ENCODE results near the gene PLEKHA4.
"Not testable (repeated sequence)": the region's sequence is repeated elsewhere in the genome, so short reads cannot be mapped to it uniquely, and the experiment has no call there.

The PLEKHA4 gene

DNA sequence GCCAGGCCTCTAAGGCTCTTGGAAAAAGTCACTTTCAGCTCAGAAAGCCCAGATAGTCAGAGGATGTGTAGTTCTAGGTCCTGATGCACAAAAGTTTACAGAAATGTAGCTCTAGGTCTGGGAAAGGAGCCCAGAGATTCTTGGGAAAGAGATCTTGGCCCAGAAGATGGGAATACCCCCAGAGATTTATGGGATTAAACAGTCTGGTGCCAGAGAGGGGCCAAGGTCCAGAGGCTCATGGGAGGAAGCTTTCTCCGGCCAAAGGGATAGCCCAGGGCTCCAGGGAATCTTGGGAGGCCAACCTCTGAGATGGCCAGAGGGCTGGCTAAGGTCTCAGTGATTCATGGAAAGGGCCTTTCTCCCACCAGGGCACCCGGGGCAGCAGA lies 72.7 kb downstream of the PLEKHA4 start:
- Mint-ChIP-seq H3K4me3 (peak overlapping the region; percentile 92), H3K9me3 (ENCODE audit: low read depth) (no peaks in the 10 kb centered on the region), H3K4me1 (ENCODE audit: low read depth) (peaks cover 6% of the 10 kb centered on the region), H3K27me3 (no peaks in the 10 kb centered on the region), H3K36me3 (no peaks in the 10 kb centered on the region), H3K27ac (peak overlapping the region; percentile 83)

DNA sequence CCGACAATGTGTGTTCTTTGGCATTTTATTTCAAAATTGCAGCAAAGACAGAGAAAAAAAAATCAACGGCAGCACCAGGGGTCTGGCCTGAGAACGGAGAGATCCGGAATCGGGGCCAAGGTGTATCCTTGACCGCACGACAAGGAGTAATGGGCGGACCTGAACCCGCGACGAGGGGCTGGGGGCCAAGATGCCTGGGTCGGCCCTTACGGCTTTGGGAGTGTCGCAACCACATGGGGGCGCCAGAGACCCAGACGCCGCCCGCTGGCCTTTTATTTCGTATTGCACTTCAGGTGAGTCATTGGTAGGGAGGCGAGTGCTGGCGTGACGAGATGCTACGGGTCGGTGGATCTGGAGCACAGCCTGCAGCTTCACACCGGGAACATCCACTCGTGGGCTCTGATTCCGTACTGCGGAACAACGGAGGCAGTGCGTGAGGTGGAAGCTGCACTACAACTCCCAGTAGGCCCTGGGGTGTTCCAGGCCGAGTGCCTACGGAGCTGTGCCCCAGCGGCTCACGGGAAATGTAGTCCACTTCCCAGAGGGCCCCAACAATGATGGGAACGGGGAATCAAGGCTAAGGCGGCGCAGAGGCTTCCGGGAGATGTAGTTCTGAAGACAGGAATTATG lies 73.2 kb downstream of the PLEKHA4 start:
- Mint-ChIP-seq H3K27me3 (no peaks in the 10 kb centered on the region), H3K4me3 (peak overlapping the region; percentile 92), H3K27ac (peak overlapping the region; percentile 83), H3K9me3 (ENCODE audit: low read depth) (no peaks in the 10 kb centered on the region), H3K36me3 (no peaks in the 10 kb centered on the region), H3K4me1 (ENCODE audit: low read depth) (peaks cover 6% of the 10 kb centered on the region)

- no peaks in the 10 kb centered on the region for H3K27me3 Mint-ChIP-seq
- H3K27ac Mint-ChIP-seq: no peak overlapping the region
- no peaks in the 10 kb centered on the region for H3K36me3 Mint-ChIP-seq
- H3K9me3 Mint-ChIP-seq (ENCODE audit: low read depth): no peaks in the 10 kb centered on the region
- H3K4me3 Mint-ChIP-seq: no peak overlapping the region
- H3K4me1 Mint-ChIP-seq (ENCODE audit: low read depth): peaks cover 6% of the 10 kb centered on the region
Measured at GRCh38 chr19:48794291-48794690, 74.1 kb downstream of the PLEKHA4 start.

- H3K4me3 Mint-ChIP-seq: no peak overlapping the region
- no peaks in the 10 kb centered on the region for H3K36me3 Mint-ChIP-seq
- H3K9me3 Mint-ChIP-seq (ENCODE audit: low read depth): no peaks in the 10 kb centered on the region
- H3K27me3 Mint-ChIP-seq: no peaks in the 10 kb centered on the region
- H3K27ac Mint-ChIP-seq: no peak overlapping the region
- H3K4me1 Mint-ChIP-seq (ENCODE audit: low read depth): peaks cover 6% of the 10 kb centered on the region
Measured at GRCh38 chr19:48793271-48793670, 75.1 kb downstream of the PLEKHA4 start.

- H3K9me3 Mint-ChIP-seq (ENCODE audit: low read depth); H3K4me1 Mint-ChIP-seq (ENCODE audit: low read depth); H3K27ac Mint-ChIP-seq; H3K36me3 Mint-ChIP-seq; H3K4me3 Mint-ChIP-seq; H3K27me3 Mint-ChIP-seq: not testable (repeated sequence)
Measured at GRCh38 chr19:48787331-48787730, 81.1 kb downstream of the PLEKHA4 start.

All from activated naive CD8-positive, alpha-beta T cell (primary cell).